Forelimb muscle (tissue), 1 donor: ENCODE results near the gene AARS2. TPM values are rescaled to one million over a fixed set of nuclear protein-coding genes. Genes with fewer than 3 reads are reported as not detected.

Source experiments
- DNase-seq: peaks from one replicate; pipeline ENCODE4 v3.0.0-alpha.2; 2013; ENCODE audit warnings: low read depth
- polyA plus RNA-seq: library from polyadenylated mRNA; unstranded; fragments of 120-200 nt; gene quantifications from one replicate; pipeline ENCODE4 v1.2.1, GENCODE V29; 2013; ENCODE audit not compliant: insufficient read length

AARS2 gene
- polyA plus RNA-seq, 1 donor: 8.4 TPM

DNA sequence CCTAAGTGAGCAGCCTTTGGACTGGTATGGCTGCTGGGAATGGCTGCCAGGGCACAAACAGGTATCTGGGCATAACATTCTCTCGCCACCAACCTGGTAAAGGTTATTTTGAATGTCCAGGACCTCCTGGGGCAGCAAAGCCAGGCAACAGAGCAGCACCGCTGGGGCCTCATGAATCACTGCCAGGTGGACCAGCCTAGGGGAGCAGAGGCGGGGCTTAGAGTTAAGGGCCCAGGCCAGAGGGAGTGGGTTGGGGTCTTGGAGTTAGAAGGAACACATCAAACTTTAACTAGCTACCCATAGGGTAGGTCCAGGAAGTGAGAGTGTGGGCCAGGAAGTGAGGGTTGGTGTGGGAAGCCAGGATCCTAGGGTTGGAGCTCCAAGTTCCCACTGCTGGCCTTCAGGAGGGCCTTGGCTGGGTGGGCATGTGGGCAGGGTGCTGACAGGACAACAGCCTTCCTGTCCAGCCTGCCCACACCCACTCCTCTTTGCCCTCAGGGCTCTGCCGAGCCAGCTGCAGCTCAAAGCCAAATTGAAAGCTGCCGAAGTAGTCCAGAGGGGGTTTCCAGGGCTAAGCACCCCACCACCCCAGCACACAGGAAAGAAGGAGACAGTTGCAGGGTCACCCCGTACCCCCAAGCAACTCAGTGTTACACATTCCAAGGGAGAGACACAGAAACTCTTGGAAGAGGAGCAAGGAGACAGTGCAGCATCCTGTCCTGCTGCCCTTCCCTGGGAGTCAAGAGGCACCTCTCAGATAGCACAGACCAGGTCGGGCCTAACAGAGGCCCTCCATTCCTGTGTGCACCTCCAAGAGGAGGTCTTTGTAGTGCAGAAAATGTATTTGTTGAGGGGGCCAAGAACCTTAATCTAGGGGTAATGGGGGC lies 50.4 kb downstream of the AARS2 start:
- DNase-seq: no peak

DNA sequence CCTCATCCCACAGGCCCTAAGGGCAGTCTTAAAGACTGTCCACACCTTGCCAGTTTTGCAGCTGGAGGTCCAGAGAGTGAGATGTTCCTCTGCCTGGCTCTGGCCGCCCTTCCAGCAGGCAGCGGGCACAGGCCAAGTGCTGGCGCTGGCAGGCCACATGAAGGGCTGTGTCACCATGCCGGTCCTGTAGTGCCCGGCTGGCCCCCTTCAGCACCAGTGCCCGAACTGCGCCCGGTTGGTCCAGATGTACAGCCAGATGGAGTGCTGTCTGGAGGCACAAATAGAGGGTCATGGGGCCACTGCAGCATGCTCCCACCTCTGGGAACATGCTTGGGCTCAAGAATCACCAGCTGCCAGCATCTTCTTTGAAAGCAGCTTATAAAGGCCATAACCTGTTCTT lies 51.6 kb downstream of the AARS2 start:
- DNase-seq: no peak

DNA sequence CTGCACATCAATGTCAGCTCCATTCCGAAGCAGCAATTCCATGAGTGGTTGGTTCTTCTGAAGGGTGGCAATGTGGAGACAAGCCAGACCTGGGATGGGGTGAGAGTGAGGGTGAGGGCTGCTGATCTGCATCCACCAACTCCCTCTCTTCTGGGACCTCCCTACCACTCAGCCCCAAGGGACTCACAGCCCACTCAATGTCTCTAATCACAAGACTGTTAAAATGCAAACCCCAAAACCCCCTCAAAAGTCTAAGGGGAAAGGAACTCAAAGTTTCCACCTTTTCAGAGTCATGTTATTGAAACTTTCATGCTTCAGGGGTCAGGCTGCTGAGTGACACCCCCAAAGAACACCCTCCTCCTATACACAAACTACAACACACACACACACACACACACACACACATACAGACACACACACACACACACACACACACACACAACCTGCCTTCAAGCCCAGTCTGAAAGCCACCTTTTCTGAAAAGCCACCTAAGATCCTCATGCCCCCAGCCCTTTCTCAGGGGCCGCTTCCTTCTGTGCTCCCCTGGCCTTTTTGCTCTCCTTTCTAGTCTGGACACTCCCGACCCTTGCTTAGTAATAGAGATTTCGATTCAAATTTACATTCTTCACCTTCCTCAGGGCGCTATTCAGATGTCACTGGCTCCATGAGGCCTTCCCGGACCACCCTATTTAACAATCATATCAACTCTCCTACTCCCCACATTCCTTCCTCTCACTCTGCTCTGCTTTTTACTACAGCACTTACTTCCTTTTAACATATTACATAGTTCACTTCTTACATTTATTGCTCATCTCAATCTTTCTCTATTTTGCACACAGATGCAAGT lies 52.5 kb downstream of the AARS2 start:
- no peak for DNase-seq

DNA sequence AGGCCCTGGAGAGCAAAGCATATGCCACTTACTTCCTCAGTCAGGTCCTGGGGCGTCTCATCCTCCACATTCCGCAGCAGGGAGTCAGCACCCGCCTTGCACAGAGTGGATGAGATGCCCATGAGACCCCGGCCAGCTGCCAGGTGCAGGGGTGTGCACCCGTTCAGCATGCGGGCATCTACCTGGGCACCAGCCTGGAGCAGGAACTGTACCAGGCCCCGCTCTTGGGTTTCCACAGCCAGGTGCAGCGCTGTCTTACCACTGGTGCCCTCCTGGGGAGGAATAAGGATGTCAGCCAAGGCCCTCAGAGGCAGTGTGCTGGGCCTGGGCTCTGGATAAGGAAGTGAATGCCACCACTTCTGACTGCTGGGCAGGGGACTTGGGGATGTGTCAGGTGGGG lies 53.1 kb downstream of the AARS2 start:
- no peak for DNase-seq

DNA sequence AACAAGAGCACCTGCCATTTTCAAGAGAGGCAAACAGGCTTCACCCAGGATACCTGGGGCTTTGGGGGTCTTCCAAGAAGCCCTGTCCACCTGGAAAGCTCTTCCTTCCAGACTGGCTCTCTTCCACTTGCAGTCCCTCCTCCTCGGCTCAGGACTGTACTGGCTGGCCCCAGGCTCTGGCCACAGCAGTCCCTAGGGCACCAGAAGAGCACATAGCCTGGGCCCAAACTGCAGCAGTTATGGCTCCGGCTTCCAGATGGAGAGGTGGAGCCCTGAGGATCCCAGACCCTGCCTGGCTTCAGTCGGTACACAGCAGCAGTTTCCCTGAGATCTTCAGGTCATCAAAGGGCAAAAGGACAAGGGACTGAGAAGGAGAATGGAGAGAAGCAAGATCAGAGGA lies 54.2 kb downstream of the AARS2 start:
- DNase-seq: no peak

DNA sequence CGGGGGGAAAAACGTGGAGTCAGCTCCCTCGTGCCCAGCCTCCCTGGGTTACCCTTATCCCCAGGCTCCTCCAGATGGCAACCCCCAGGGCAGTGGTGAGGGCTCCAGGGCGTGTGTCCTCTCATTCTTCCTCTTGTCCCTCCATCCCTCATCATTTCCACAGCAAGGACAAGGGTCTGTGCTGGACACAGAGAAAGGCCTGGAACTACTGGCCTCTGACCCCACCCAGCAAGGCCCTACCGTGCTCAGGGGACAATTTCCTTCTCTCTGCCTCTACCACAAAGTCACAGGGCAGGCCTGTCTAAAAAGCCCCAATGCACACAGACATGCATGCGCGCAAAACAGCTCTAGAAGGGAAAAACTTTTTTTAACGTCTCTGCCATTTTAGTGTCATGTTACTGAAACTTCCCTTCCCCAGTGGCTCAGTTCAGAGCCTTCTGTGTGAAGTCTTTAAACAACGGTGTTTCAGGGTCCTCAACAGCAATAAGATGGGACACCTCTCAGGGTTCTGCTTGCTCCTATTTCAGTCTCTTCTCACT lies 54.8 kb downstream of the AARS2 start:
- no peak for DNase-seq

DNA sequence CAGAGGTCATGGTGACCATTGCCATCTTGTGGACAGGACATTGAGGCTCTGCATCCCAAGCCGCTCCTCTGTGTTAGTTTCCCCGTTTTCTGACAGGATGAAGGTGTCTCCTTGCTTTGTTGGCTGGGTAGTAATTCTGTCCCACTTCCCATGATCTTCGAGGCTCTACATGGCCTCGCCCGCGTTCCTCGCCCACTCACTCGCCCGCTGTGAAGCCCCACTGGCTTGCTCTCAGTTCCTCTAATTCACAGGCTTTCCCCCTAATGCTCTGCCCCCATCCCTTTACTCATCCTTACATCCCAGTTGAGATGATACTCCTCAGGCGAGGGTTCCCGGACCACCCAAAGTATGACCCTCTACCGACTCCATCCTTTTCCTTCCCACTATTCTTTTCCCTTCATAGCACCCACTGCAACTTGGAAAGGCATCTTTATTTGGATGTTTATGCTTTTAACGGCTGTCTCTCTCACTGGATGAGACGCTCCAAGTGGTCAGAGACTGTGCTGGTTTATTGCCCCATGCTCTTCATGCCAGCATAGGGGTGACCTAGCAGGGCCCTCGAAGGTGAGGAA lies 55.3 kb downstream of the AARS2 start:
- DNase-seq: no peak

DNA sequence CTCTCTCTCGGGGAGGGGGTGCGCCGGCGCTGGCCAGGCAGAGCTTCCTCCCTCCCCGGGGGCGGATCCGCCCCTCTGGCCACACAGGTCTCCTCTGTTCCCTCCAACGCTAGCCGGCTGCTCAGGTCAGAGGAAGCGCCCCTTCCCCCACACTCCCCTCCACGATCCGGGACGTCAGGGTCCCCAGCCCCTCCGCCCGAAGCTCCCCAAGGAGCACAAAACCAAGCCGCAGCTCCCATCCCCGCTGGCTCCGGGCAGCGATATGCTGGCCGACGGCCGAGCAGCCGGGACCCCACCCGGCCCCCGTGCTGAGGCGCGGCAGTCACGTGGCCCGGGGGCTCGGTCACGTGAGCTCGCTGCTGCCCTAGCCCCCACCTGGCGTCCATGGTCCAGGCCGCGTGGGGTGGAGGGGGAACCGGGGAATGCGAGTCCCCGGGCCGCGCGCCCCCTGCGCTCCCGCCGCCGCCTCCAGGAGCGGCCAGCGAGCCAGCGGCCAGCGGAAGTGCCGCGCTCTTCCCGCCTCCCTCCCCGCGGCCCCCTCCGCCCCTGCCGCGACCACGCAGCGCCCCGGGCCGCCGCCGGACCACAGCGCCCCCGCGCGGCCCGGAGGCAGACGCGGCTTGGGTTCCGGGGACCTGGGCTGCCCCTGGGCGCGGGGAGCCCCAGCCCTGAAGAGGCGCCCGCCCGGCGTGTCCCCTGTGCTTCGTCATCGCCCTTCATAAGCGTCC lies 56.0 kb downstream of the AARS2 start, which contains the start of gene SLC35B2:
TSS of gene SLC35B2 (minus strand) at position 504 of the 728 bp plus-strand sequence. CDS start at position 386, 118 bp downstream.
- no peak for DNase-seq

DNA sequence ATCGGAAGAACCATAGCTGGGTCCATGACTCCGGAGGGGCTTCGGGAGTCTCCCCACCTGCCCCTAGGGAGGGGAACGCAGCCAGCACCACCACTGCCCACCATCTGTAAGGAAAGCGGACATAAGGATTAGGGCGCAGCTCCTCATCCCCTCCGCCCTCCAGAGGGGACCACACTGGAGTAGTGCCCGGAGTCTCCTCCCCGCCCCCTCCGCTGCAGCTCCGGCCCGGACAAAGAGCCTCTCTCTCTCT lies 56.4 kb downstream of the AARS2 start:
- no peak for DNase-seq

DNA sequence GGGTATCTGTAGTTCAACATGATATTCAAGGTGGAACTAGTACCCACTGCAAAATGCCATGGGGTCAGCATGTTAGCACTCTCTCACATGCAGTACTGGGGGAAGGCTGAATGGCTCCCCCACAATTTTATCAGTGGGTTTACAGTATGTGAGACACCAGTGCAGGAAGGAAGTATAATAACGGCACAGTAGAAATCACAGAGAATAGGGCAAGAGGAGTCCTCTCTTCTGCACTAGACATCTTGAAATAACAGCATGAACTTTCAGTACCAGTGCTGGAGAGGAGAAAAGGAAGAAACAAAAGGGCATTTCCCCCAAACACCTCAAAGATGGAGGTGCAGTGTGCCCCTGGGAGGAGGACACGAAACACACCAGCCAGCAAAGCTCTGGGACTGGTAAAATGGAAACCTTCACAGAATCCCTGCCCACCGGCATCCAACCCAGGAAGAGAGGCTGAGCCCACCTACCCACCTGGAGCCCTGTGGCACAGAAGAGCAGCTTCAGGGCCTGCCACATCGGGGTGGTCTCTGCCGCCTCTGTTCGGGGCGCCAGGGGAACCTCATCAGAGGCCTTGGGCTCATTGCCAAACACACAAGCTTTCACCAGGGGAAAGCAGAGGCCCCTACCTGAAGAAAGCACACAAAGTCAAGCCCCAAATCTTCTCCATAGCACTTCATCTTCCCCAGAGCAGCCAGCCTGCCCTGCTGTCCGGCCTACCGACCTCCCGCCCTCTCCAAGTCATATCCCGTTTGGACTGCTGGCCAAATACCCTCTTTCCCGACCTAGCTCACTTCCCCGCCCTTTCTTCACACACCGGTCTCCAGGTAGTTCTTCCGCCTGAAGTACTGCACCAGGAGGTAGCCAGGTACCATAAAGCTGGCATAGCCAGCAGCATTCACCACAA lies 57.0 kb downstream of the AARS2 start:
- no peak for DNase-seq

DNA sequence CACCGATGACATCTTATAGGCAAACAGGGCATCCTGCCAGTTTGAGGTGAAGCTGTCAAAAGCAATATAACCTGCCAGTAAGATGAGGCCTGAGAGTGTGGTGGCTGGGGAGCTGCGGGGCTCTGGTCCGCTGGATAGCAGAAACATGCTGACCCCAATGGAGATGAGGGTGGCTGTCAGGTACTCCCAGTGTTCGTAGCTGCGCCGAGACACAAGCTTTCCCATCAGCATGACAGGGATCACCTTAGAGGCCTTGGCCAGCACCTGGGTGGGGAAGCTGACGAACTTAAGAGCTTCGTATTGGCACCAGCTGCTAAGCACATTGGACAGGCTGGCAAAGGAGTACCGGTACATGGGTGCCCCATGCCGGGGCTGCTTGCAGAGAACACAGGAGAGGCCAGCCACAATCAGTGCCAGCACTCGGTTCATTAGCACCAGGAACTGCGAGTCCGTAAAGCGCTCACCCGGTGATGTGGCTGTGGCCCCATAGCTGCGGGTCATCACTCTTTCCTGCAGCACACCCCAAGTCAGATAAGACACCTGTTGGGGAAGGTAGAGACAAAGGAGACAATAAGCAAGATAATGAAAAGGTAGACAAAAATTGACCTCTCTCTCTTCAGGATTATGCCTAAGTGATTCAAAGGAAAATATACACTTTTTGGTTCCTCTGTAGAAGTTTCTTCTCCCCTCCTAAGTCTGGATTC lies 57.9 kb downstream of the AARS2 start:
- DNase-seq: no peak

DNA sequence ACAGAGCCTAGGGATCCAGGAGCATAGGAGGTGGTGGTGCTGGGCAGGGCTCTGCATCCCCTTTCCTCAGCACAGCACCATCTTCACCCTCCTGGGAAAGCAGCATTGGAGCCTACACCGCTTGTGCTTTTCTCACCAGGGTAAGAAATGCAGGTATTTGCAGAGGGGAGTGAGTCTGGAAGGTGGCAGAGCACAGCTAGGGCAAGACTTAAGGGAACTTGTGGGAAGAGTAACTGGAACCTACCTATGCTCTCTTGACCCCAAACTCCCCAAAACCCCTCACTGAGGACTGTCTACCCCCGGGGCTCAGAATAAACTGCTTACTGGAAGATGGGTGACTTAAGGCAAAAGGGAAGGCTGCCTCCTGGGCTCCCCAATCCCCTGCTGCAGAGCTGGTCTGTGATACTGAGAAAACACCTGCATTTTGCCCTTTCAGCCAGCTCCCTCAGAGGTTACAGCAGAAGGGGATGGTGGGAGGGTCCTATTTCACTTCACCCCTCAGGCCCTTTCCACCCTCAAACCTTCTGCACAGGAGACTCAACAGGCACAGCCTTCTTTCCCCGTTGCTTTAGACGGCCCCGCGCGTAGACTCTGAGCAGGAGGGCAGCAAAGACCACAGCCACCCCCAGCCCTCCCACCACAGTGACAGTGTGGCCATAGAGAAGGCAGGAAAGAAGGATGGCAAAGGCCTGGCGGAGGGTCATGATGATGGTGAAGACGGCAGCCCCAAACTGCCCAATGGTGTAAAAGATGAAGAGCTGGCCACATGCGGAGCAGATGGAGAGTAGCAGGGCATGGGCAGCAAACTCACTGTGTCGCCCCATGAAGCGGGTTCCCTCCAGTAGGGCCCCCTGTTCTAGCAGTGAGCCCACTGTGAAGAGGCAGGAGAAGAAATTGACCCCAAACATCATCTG lies 58.7 kb downstream of the AARS2 start:
- DNase-seq: no peak

DNA sequence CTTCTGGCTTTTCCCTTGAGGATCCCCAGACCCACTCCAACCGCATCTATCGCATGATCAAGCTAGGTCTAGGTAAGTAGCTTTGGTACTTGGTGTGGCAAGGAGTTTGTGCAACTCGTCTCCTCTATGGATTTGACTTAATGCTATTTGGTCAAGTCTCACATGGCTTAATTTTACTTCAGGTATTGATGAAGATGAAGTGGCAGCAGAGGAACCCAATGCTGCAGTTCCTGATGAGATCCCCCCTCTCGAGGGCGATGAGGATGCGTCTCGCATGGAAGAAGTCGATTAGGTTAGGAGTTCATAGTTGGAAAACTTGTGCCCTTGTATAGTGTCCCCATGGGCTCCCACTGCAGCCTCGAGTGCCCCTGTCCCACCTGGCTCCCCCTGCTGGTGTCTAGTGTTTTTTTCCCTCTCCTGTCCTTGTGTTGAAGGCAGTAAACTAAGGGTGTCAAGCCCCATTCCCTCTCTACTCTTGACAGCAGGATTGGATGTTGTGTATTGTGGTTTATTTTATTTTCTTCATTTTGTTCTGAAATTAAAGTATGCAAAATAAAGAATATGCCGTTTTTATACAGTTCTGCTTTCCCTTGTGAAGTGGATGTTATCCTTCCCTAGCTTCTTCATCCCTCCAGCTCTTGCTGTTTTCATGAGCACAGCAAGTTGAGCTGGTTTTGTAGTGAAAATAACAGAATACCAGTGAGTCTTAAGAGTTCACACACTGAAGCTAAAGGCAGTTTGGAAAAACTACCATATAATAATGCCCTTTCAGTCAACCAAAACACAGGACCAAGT lies 59.6 kb downstream of the AARS2 start:
- no peak for DNase-seq

DNA sequence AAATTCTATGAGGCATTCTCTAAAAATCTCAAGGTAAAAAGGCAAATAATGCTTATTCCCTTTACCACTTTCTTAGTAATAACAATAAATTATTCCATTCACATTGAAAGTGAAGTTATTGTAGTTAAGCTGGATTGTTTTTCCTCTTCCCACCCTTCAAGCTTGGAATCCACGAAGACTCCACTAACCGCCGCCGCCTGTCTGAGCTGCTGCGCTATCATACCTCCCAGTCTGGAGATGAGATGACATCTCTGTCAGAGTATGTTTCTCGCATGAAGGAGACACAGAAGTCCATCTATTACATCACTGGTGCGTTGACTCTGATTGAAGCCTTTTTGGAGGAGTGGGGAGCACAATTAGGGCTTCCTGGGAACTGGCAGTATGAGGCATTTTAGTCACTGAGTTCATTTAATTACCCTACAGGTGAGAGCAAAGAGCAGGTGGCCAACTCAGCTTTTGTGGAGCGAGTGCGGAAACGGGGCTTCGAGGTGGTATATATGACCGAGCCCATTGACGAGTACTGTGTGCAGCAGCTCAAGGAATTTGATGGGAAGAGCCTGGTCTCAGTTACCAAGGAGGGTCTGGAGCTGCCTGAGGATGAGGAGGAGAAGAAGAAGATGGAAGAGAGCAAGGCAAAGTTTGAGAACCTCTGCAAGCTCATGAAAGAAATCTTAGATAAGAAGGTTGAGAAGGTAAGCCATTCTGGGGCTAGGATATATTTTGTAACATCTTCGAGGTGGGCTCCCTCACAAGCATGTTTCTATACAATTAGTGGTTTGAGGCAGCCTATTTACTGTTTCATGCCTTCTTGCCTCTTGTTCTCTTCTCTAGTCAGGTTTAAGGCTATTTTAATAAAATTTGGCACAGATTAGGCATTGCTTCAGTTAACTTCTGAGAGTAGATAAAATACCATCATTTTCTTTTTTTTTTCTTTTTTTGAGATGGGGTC lies 61.3 kb downstream of the AARS2 start:
- no peak for DNase-seq

DNA sequence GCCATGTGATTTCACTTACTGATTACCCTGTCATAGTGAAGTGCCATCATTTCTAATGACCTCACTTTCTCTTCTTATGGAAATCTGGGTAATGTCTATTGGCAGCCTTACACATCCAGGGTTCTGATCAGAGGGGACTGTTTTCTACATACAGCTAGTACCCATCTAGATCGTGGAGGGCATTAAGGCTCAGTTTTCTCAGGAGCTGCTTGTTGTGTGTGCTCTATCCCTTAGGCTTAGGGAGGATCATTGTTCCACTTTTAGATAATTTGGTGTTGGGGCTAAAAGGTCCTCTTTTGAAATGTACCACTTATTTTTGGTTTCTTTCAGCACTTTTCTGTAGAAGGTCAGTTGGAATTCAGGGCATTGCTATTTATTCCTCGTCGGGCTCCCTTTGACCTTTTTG lies 62.4 kb downstream of the AARS2 start:
- DNase-seq: no peak

DNA sequence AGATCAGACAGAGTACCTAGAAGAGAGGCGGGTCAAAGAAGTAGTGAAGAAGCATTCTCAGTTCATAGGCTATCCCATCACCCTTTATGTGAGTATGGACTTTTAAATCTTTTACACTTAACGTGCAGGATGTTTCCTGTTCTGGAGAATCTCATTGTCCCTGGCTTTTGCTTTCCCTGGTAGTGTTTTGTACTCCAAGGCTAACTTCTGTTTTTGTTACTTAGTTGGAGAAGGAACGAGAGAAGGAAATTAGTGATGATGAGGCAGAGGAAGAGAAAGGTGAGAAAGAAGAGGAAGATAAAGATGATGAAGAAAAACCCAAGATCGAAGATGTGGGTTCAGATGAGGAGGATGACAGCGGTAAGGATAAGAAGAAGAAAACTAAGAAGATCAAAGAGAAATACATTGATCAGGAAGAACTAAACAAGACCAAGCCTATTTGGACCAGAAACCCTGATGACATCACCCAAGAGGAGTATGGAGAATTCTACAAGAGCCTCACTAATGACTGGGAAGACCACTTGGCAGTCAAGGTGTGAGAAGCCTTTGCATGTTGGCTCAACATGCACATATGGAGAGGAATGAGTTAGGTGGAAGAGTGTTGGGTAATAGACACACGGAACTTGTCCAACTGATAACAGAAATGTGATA lies 63.0 kb downstream of the AARS2 start:
- DNase-seq: no peak
